Measurements from ENCODE around the gene NPPC.
"Not testable (repeated sequence)": the region's sequence is repeated elsewhere in the genome, so short reads cannot be mapped to it uniquely, and the experiment has no call there.

Gene NPPC

DNA sequence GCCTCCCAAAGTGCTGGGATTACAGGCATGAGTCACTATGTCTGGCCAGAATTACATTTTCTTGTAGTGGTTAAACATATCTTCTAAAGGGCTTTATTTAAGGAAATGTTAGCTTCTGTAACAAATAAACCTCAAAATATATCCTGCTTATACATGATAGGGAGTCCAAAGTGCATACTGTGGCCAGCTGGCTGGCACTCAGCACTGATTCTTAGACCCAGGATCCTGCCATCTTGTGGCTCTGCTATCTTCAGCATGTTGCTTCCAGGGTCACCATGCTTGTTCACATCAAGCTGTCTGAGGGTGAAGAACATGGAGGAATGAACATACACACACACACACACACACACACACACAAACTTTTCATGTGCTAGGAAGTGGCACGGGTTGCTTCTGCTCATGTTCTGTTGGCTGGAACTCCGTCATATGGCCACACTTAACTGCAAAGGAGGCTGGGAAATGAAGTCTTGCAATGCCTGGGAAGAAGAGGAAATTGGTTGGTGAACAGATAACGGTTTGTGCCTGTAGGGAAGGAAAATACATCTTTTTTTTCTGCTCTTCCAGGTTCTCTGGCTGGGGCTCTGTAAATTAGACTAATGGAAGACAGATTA lies 40.0 kb downstream of the NPPC start:
- DNase-seq (ENCODE audit: low read depth) = no peak

GRCh38 chr2:231884438-231885140 lies 41.6 kb downstream of the NPPC start:
- no peak for DNase-seq (ENCODE audit: low read depth)

GRCh38 chr2:231883468-231883881 lies 42.7 kb downstream of the NPPC start:
- no peak for DNase-seq (ENCODE audit: low read depth)

DNA sequence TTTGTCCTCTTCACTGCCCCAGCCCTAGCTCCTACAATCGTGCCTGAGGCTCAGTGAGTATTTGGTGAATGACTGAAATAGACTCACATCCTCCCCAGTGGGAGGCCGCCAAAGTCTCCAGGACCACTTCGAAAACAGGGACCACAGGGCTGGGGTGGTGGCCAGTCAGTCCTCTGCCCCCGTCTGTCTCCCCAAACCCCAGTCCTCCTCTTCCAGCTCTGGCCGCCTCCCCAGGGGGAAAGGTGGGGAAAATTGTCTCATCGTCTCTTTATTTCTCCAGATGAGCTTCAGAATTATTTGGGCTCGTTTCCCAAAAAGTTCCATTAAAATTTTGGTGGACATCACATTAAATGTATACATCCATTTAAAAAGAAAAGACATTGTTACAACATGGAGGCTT lies 43.5 kb downstream of the NPPC start:
- no peak for DNase-seq (ENCODE audit: low read depth)

- not testable (repeated sequence) for DNase-seq (ENCODE audit: low read depth)
Measured at GRCh38 chr2:231880371-231880770, 45.8 kb downstream of the NPPC start.

DNA sequence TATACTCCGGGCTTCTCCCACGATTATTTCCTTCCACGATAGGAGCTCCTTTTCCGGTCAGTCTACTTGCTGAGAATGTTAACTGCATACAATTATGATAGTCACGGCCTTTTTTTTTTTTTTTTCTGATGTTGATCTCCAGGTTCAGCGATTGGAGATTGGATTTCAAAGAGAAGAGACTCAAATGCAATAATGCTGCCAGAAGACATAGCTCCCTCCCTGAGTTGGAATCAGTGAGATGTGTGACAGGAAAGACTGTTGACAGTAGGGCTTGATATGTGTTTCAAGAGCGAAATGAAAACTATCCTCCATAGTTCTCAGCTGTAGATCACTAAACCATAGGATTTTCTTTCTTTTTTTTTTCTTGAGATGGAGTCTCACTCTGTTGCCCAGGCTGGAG lies 47.0 kb downstream of the NPPC start:
- no peak for DNase-seq (ENCODE audit: low read depth)

DNA sequence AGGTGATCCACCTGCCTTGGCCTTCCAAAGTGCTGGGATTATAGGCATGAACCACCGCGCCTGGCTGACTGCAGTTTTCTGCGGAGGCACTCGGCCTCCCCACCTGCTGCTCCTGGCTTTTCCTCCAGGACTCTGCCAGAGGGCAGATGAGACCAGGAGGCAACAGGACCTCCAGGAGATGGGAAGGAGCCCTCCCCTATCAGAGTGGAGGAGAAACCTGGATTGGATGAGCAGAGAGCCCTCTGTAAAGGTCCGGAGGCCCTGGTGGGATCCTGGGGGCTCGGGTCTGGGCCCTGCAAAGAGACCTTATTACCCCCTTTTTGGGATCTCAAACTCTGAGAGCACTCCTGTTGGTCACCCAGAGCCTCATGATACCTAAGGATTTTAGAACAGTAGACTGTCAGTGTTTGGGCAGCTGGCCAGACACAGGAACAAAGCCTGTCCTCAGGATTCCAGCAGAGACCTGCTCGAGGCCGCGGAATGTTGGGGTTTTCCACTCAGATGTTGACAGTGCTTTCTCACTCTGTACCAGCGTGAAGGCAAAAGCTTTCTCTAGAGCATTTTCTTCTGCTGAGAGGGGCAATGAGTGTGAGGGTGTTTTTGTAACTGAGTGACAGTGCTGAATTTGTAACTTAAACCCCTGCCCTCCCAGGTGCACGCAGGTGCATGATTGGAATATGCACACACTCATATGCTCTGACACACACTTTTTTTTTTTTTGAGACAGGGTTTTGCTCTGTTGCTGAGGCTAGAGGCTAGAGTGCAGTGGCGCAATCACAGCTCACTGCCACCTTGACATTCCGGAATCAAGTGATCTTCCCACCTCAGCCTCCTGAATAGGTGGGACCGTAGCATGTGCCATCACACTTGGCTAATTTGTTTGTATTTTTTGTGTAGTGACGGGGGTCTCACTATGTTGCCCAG lies 48.4 kb downstream of the NPPC start:
- DNase-seq (ENCODE audit: low read depth) = no peak

DNA sequence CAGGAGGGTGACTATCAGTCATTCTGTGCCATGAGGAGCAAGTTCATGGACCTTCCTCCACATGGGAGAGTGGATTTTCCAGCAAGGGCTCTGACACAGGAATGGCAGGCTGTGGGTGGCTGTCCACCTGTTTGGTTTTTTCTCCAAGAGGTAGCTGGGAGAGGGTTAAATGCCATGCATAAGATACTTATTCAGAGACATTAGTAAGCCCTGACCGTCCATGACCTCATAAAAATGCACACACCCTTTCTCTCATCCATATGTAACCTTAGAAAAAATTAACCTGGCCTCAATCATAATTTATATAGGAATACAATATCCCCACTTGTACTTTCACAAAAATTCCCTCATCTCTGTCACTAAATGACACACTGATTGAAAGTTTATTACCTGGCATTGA lies 51.3 kb downstream of the NPPC start:
- no peak for DNase-seq (ENCODE audit: low read depth)

Data from activated T-helper 1 cell treated with Interleukin-2 at 50 U/mL for 16 hours (primary cell).